Caco-2 (cell line): ENCODE measurements around the gene ADGRB3. TPM values are rescaled to one million over a fixed set of nuclear protein-coding genes. Genes with fewer than 3 reads are reported as not detected.

Experiments used
- BruUV-seq: library from RNA; stranded (reverse); fragments of 400-500 nt; replicated peaks from 2 replicates; lab custom pipeline; 2021; lab: Mats Ljungman, UMichigan
- CTCF ChIA-PET: fragments of 300-600 bp; sonication (Branson Sonifier 250); formaldehyde crosslinking; loops from one replicate; lab custom pipeline; 2022; ENCODE audit warnings: antibody characterized with exemption; lab: Charles Lee
- POLR2A ChIA-PET: fragments of 300-600 bp; sonication (Branson Sonifier 250); formaldehyde crosslinking; loops from one replicate; lab custom pipeline; 2022; ENCODE audit warnings: antibody characterized with exemption; lab: Charles Lee
- DNase-seq, 2 experiments: peaks; one replicate each; pipeline versions ENCODE4 v3.0.0 to v3.0.0-alpha.2; 2020 to 2022
- H3K27me3 ChIP-seq: replicated peaks from 2 replicates; pipeline ENCODE4 v1.6.0; 2011; ENCODE audit warnings: low read length; ENCODE audit not compliant: control insufficient read depth, insufficient read depth
- H3K36me3 ChIP-seq: 2 replicates; pipeline ENCODE4 v1.5.1; 2011; ENCODE audit warnings: low read length; ENCODE audit not compliant: control insufficient read depth, insufficient read depth
- H3K4me1 ChIP-seq: fragments of 250-450 bp; sonication (Bioruptor Pico); 2 replicates; pipeline ENCODE4 v1.5.1; 2020; ENCODE audit warnings: mild to moderate bottlenecking
- H3K4me3 ChIP-seq: 2 replicates; pipeline ENCODE4 v1.5.1; 2011; ENCODE audit warnings: low read depth, mild to moderate bottlenecking, control low read depth, low read length
- H3K9me3 ChIP-seq: fragments of 250-450 bp; sonication (Bioruptor Pico); 2 replicates; pipeline ENCODE4 v1.5.1; 2020; ENCODE audit warnings: mild to moderate bottlenecking, moderate library complexity
- H3K27ac Mint-ChIP-seq: one replicate; pipeline ENCODE4 v1.8.0; 2022; ENCODE audit warnings: mixed read lengths; ENCODE audit not compliant: unreplicated experiment
- H3K27me3 Mint-ChIP-seq: one replicate; pipeline ENCODE4 v1.8.0; 2022; ENCODE audit warnings: mixed read lengths; ENCODE audit not compliant: insufficient read depth, unreplicated experiment
- H3K36me3 Mint-ChIP-seq: one replicate; pipeline ENCODE4 v1.8.0; 2022; ENCODE audit warnings: mild to moderate bottlenecking, mixed read lengths; ENCODE audit not compliant: insufficient read depth, unreplicated experiment
- H3K4me1 Mint-ChIP-seq: one replicate; pipeline ENCODE4 v1.8.0; 2022; ENCODE audit warnings: low read depth, mixed read lengths; ENCODE audit not compliant: unreplicated experiment
- H3K4me3 Mint-ChIP-seq: one replicate; pipeline ENCODE4 v1.8.0; 2022; ENCODE audit warnings: mild to moderate bottlenecking, moderate library complexity, mixed read lengths; ENCODE audit not compliant: unreplicated experiment
- H3K9me3 Mint-ChIP-seq: one replicate; pipeline ENCODE4 v1.8.0; 2022; ENCODE audit warnings: mixed read lengths; ENCODE audit not compliant: unreplicated experiment
- intact Hi-C: fragments of 100-400 bp; cut with micrococcal nuclease; formaldehyde crosslinking; loops from one replicate; pipeline ENCODE4 v1.10.0; 2022; ENCODE audit not compliant: unreplicated experiment
- total RNA-seq: library from RNA; stranded (reverse); gene quantifications from 2 replicates; pipeline ENCODE4 v1.2.3, GENCODE V29; 2022
- TF ChIP-seq, protein P1 (sequence below), 2 experiments: fragments of 200-600 bp in 1 of 2; IDR thresholded peaks; 1 replicate in 1 of 2; 2 replicates in 1 of 2; pipeline versions ENCODE4 v1.5.1 to v1.8.0; 2011 to 2022; ENCODE audit warnings: antibody characterized with exemption in 1 of 2, control low read depth in 1 of 2, inconsistent platforms in 1 of 2, low read depth in 1 of 2, low read length in 1 of 2, mild to moderate bottlenecking in 1 of 2, moderate library complexity in 1 of 2; ENCODE audit not compliant: insufficient read depth in 1 of 2, severe bottlenecking in 1 of 2, unreplicated experiment in 1 of 2

ADGRB3 gene
- total RNA-seq, 1 experiment from 2014 or later, result 0.18 TPM

GRCh38 chr6:68637071-68637470 lies 2.0 kb downstream of the ADGRB3 start:
- H3K36me3 ChIP-seq, result no peaks in the 10 kb centered on the region
- POLR2A ChIA-PET, result no interaction called here
- intact Hi-C loops, result loop anchor here (5.0 to 10.0 kb wide), 2 partner anchors 65 to 238 kb away; no protein-coding TSS in a partner anchor
- Mint-ChIP-seq H3K4me1 (peaks cover 9% of the 10 kb centered on the region), H3K9me3 (no peaks in the 10 kb centered on the region), H3K27ac (no peak overlapping the region), H3K36me3 (no peaks in the 10 kb centered on the region), H3K27me3 (peaks cover 33% of the 10 kb centered on the region), H3K4me3 (no peak overlapping the region)
- H3K27me3 ChIP-seq, result no peaks in the 10 kb centered on the region; the same call in 1 of the 2 replicates
- DNase-seq, result no peak
- no peaks in the 10 kb centered on the region; the same call in 1 of the 2 replicates for H3K4me1 ChIP-seq
- H3K4me3 ChIP-seq, result no peak overlapping the region
- BruUV-seq, result no TSS peak
- CTCF ChIA-PET, result no interaction called here
- H3K9me3 ChIP-seq, result no peaks in the 10 kb centered on the region
- TF ChIP-seq, protein P1, sequence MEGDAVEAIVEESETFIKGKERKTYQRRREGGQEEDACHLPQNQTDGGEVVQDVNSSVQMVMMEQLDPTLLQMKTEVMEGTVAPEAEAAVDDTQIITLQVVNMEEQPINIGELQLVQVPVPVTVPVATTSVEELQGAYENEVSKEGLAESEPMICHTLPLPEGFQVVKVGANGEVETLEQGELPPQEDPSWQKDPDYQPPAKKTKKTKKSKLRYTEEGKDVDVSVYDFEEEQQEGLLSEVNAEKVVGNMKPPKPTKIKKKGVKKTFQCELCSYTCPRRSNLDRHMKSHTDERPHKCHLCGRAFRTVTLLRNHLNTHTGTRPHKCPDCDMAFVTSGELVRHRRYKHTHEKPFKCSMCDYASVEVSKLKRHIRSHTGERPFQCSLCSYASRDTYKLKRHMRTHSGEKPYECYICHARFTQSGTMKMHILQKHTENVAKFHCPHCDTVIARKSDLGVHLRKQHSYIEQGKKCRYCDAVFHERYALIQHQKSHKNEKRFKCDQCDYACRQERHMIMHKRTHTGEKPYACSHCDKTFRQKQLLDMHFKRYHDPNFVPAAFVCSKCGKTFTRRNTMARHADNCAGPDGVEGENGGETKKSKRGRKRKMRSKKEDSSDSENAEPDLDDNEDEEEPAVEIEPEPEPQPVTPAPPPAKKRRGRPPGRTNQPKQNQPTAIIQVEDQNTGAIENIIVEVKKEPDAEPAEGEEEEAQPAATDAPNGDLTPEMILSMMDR (IDR thresholded peaks at IDR 0.05; ENCODE audit: insufficient read depth in 1 of 2, low read depth in 1 of 2, low read length in 1 of 2, severe bottlenecking in 1 of 2, unreplicated experiment in 1 of 2), result no peak

- CTCF ChIA-PET, result no interaction called here
- Mint-ChIP-seq H3K4me3 (no peak overlapping the region), H3K27me3 (peaks cover 32% of the 10 kb centered on the region)
These were observed 2.7 kb downstream of the ADGRB3 start for GRCh38 chr6:68637782-68638181.

DNA sequence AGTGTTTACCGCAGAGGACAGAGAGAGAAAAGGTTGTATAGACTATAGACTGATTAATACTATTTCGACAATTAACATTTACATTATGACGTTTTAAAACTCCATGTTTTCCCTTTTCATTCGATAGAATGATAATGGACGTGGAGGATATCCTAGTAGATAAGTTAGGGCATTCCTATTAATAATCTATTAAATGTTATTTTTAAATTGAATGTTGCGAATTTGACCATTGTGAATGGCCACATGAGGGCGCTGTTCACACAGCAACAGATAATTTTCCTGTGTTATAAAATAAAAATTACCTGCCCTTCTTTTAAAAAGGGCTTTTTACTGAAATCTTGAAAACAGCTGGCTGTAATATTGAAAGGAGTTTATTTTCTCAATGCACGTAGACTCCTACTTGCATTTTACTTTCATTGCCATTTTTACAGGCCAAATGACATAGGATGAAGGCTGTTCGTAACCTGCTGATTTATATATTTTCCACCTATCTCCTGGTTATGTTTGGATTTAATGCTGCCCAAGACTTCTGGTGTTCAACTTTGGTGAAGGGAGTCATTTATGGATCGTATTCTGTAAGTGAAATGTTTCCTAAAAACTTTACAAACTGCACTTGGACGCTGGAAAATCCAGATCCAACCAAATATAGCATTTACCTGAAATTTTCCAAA lies 3.3 kb downstream of the ADGRB3 start:
- ChIA-PET POLR2A (no interaction called here), CTCF (no interaction called here)
- TF ChIP-seq, protein P1 (IDR thresholded peaks at IDR 0.05; ENCODE audit: insufficient read depth in 1 of 2, low read depth in 1 of 2, low read length in 1 of 2, severe bottlenecking in 1 of 2, unreplicated experiment in 1 of 2), result peak; percentile 62 to 79
- Histone ChIP-seq H3K4me1 (no peaks in the 10 kb centered on the region; the same call in 1 of the 2 replicates), H3K9me3 (no peaks in the 10 kb centered on the region), H3K27me3 (no peaks in the 10 kb centered on the region; the same call in 1 of the 2 replicates), H3K4me3 (no peak overlapping the region), H3K36me3 (no peaks in the 10 kb centered on the region)
- H3K36me3 Mint-ChIP-seq, result no peaks in the 10 kb centered on the region
- no peak overlapping the region for H3K27ac Mint-ChIP-seq
- no TSS peak for BruUV-seq
- peak in 1 of 2 experiments; percentile 27 for DNase-seq
- peaks cover 9% of the 10 kb centered on the region for H3K4me1 Mint-ChIP-seq
- H3K9me3 Mint-ChIP-seq, result no peaks in the 10 kb centered on the region
- no peak overlapping the region for H3K4me3 Mint-ChIP-seq
- H3K27me3 Mint-ChIP-seq, result peaks cover 27% of the 10 kb centered on the region
- intact Hi-C loops, result loop anchor here (1.0 to 10.0 kb wide), 5 partner anchors 66 to 330 kb away; no protein-coding TSS in a partner anchor

More at GRCh38 chr6:68637782-68638181, 2.7 kb downstream of the ADGRB3 start:
- Histone ChIP-seq H3K36me3 (no peaks in the 10 kb centered on the region), H3K9me3 (no peaks in the 10 kb centered on the region), H3K4me1 (no peaks in the 10 kb centered on the region; the same call in 1 of the 2 replicates), H3K4me3 (no peak overlapping the region), H3K27me3 (no peaks in the 10 kb centered on the region; the same call in 1 of the 2 replicates)
- no TSS peak for BruUV-seq
- Mint-ChIP-seq H3K4me1 (peaks cover 9% of the 10 kb centered on the region), H3K36me3 (no peaks in the 10 kb centered on the region), H3K27ac (no peak overlapping the region), H3K9me3 (no peaks in the 10 kb centered on the region)
- POLR2A ChIA-PET, result no interaction called here
- no peak for DNase-seq
- TF ChIP-seq, protein P1 (IDR thresholded peaks at IDR 0.05; ENCODE audit: insufficient read depth in 1 of 2, low read depth in 1 of 2, low read length in 1 of 2, severe bottlenecking in 1 of 2, unreplicated experiment in 1 of 2), result no peak
- intact Hi-C loops, result loop anchor here (1.0 to 10.0 kb wide), 5 partner anchors 65 to 331 kb away; no protein-coding TSS in a partner anchor
